Astrocyte (in vitro differentiated cells and primary cell): ENCODE data around the gene TIPIN.
"Not testable (repeated sequence)": the region's sequence is repeated elsewhere in the genome, so short reads cannot be mapped to it uniquely, and the experiment has no call there.

Source experiments
- EZH2 ChIP-seq: IDR thresholded peaks from 2 replicates; pipeline ENCODE4 v1.6.1; 2012; ENCODE audit warnings: mild to moderate bottlenecking, low read length, inconsistent platforms; ENCODE audit not compliant: insufficient read depth
- TF ChIP-seq, protein P1 (sequence below): IDR thresholded peaks from 2 replicates; pipeline ENCODE4 v1.5.1; 2011; ENCODE audit warnings: low read depth, mild to moderate bottlenecking, inconsistent platforms, low read length, moderate library complexity; ENCODE audit not compliant: insufficient read depth

GRCh38 chr15:66393037-66393436 lies 36.6 kb upstream of the TIPIN start:
- TF ChIP-seq, protein P1, sequence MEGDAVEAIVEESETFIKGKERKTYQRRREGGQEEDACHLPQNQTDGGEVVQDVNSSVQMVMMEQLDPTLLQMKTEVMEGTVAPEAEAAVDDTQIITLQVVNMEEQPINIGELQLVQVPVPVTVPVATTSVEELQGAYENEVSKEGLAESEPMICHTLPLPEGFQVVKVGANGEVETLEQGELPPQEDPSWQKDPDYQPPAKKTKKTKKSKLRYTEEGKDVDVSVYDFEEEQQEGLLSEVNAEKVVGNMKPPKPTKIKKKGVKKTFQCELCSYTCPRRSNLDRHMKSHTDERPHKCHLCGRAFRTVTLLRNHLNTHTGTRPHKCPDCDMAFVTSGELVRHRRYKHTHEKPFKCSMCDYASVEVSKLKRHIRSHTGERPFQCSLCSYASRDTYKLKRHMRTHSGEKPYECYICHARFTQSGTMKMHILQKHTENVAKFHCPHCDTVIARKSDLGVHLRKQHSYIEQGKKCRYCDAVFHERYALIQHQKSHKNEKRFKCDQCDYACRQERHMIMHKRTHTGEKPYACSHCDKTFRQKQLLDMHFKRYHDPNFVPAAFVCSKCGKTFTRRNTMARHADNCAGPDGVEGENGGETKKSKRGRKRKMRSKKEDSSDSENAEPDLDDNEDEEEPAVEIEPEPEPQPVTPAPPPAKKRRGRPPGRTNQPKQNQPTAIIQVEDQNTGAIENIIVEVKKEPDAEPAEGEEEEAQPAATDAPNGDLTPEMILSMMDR, result not testable (repeated sequence)
- TF ChIP-seq EZH2, result not testable (repeated sequence)
